Activated CD4-positive, alpha-beta T cell treated with anti-CD3 and anti-CD28 coated beads for 36 hours (primary cell): ENCODE measurements around the gene TUBGCP3. TPM values are rescaled to one million over a fixed set of nuclear protein-coding genes. Genes with fewer than 3 reads are reported as not detected.
A peak's percentile ranks its signal among the peaks of the same experiment; 100 is the strongest.

ENCODE experiments used
- ATAC-seq: fragments of 200-7000 bp; cut with Tn5 transposase; one replicate; pipeline ENCODE4 v1.10.0; 2021; ENCODE audit warnings: mild to moderate bottlenecking, moderate library complexity
- CTCF ChIA-PET: fragments of 350-600 bp; sonication (Branson Sonifier 250); formaldehyde crosslinking; loops from one replicate; lab custom pipeline; 2021; ENCODE audit warnings: antibody characterized with exemption; lab: Charles Lee
- POLR2A ChIA-PET: fragments of 350-600 bp; sonication (Branson Sonifier 250); formaldehyde crosslinking; loops from one replicate; lab custom pipeline; 2021; ENCODE audit warnings: antibody characterized with exemption, inconsistent platforms; lab: Charles Lee
- DNase-seq: peaks from one replicate; pipeline ENCODE4 v3.0.0-alpha.2; 2020
- H3K27ac Mint-ChIP-seq: one replicate; pipeline ENCODE4 v1.8.0; 2021; ENCODE audit warnings: mixed read lengths
- H3K27me3 Mint-ChIP-seq: one replicate; pipeline ENCODE4 v1.8.0; 2021; ENCODE audit warnings: mixed read lengths
- H3K36me3 Mint-ChIP-seq: one replicate; pipeline ENCODE4 v1.8.0; 2021; ENCODE audit warnings: low read depth, mixed read lengths
- H3K4me1 Mint-ChIP-seq: one replicate; pipeline ENCODE4 v1.8.0; 2021; ENCODE audit warnings: mixed read lengths
- H3K4me3 Mint-ChIP-seq: one replicate; pipeline ENCODE4 v1.8.0; 2021; ENCODE audit warnings: mild to moderate bottlenecking, moderate library complexity, mixed read lengths
- H3K9me3 Mint-ChIP-seq: one replicate; pipeline ENCODE4 v1.8.0; 2021; ENCODE audit warnings: low read depth, mixed read lengths
- intact Hi-C, 2 experiments: fragments of 100-400 bp; cut with DNase I in 1 of 2; cut with micrococcal nuclease in 1 of 2; formaldehyde crosslinking; loops; one replicate each; pipeline versions ENCODE4 v1.14.2 to v1.15.1; 2022 to 2024; cut with DNase I, micrococcal nuclease
- total RNA-seq, 2 experiments: library from RNA; stranded (reverse); gene quantifications; one replicate each; pipeline ENCODE4 v1.2.3, GENCODE V29; 2021

Gene TUBGCP3
- total RNA-seq, 2 experiments from 2014 or later, result 57.2 to 60.5 TPM

DNA sequence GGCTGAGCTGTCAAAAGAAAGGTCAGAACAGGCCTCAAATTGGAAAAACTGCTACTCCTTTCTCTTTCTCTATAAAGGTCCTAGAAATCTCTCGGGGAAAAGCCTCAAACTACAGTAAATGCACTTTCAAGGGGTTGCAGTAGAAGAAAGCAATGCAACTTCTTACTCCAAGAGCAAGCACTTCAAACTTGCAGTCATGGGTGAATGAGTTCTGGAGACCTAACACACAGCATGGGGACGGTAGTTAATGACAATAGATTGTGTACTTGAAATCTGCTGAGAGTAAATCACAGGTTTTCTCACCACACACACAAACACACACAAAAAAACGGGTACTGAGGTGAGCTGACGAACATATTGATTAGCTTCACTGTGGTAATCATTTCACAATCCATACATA, 11.8 kb downstream of the TUBGCP3 start:
- Mint-ChIP-seq H3K4me3 (no peak overlapping the region), H3K27me3 (no peaks in the 10 kb centered on the region), H3K4me1 (peaks cover 53% of the 10 kb centered on the region), H3K36me3 (peaks cover 15% of the 10 kb centered on the region), H3K27ac (no peak overlapping the region), H3K9me3 (peaks cover 4% of the 10 kb centered on the region)
- intact Hi-C loops, result no loop called here
- no peak for DNase-seq
- ATAC-seq, result no peak
- POLR2A ChIA-PET, result no interaction called here
- CTCF ChIA-PET, result interaction anchor here (0.6 to 1.7 kb wide), 6 partner anchors 8 to 349 kb away, joined by 3 to 5 read pairs (median 3); no protein-coding TSS in a partner anchor

DNA sequence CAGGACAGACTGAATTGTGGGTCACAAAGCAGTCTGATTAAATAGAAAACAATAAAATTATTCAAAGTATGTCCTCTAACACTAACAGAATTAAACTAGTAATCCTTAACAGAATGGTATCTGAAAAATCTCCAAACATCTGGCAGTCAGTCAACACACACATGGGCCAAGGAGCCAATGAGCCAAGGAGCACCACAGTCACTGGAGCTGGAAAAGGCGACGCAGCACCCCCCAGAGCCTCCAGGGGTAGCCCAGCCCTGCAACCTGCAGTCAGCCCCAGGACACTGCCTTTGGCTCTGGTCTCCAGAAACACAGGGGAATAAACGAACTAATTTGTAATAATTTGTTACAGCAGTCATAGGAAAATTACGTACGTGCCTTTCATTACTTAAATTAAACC, 12.3 kb downstream of the TUBGCP3 start:
- ATAC-seq (no peak), DNase-seq (no peak)
- ChIA-PET CTCF (interaction anchor here (1.2 to 2.2 kb wide), 4 partner anchors 8 to 299 kb away, joined by 3 to 9 read pairs (median 4); no protein-coding TSS in a partner anchor), POLR2A (no interaction called here)
- H3K27ac Mint-ChIP-seq, result peak overlapping the region; percentile 8
- no peaks in the 10 kb centered on the region for H3K27me3 Mint-ChIP-seq
- H3K4me1 Mint-ChIP-seq, result peaks cover 57% of the 10 kb centered on the region
- peaks cover 4% of the 10 kb centered on the region for H3K9me3 Mint-ChIP-seq
- H3K36me3 Mint-ChIP-seq, result peaks cover 17% of the 10 kb centered on the region
- intact Hi-C loops, result no loop called here
- no peak overlapping the region for H3K4me3 Mint-ChIP-seq

DNA sequence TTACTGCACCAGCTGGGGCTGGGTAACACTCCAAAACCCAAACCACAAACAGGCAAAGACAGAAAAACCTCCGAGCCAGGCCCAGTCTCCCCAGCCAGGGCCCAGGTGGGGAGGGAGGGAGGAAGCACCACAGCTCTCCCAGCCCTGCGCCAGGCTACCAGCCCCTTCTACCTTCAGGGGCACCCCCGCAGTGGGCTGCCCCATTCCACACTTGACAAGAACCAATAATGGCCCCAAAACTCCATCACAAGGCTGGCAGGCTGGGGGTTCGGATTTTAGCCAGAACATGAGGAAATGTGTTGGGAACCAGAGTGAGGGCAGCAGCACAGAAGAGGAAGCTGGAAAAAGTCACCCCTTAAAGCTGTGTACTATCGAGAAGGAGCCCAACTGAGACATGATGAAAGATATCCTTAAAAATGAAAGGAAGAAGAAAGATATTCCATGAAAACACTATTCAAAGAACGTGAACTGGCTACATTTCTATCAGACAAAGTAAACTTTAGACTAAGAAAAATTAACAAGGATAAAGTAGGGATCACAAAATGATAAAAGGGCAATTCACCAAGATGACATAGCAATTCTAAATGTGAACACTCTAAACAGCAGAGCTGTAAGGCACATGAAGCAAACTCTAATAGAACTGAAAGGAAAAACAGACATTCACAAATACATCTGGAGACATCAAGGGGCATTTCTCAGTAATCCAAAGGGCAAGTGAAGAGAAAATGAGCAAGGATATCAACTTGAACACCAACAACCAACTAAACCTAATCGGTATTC, 12.9 kb downstream of the TUBGCP3 start:
- POLR2A ChIA-PET, result interaction anchor here (1.1 kb wide), 1 partner anchor 11 kb away, joined by 3 read pairs; no protein-coding TSS in a partner anchor
- H3K27ac Mint-ChIP-seq, result peak overlapping the region; percentile 8

GRCh38 chr13:112574416-112574815, 13.5 kb downstream of the TUBGCP3 start:
- H3K4me3 Mint-ChIP-seq, result no peak overlapping the region
- ChIA-PET CTCF (interaction anchor here (0.7 to 2.2 kb wide), 4 partner anchors 9 to 15 kb away, joined by 3 to 9 read pairs (median 6); no protein-coding TSS in a partner anchor), POLR2A (interaction anchor here (1.1 kb wide), 1 partner anchor 11 kb away, joined by 3 read pairs; no protein-coding TSS in a partner anchor)
- peak; percentile 74 for ATAC-seq
- H3K9me3 Mint-ChIP-seq, result peaks cover 4% of the 10 kb centered on the region
- H3K27me3 Mint-ChIP-seq, result no peaks in the 10 kb centered on the region
- peaks cover 17% of the 10 kb centered on the region for H3K36me3 Mint-ChIP-seq
- H3K4me1 Mint-ChIP-seq, result peaks cover 57% of the 10 kb centered on the region
- intact Hi-C loops, result no loop called here
- peak overlapping the region; percentile 61 for H3K27ac Mint-ChIP-seq
- DNase-seq, result no peak

More for the DNA sequence above, 12.9 kb downstream of the TUBGCP3 start:
- ATAC-seq (peak; percentile 42), DNase-seq (no peak)
- CTCF ChIA-PET, result interaction anchor here (1.3 to 2.2 kb wide), 4 partner anchors 9 to 300 kb away, joined by 4 to 9 read pairs (median 6); no protein-coding TSS in a partner anchor
- Mint-ChIP-seq H3K36me3 (peaks cover 17% of the 10 kb centered on the region), H3K9me3 (peaks cover 4% of the 10 kb centered on the region), H3K4me1 (peaks cover 57% of the 10 kb centered on the region), H3K27me3 (no peaks in the 10 kb centered on the region), H3K4me3 (no peak overlapping the region)
- intact Hi-C loops, result no loop called here

- Mint-ChIP-seq H3K27ac (no peak overlapping the region), H3K4me1 (peaks cover 54% of the 10 kb centered on the region), H3K9me3 (peaks cover 4% of the 10 kb centered on the region), H3K27me3 (no peaks in the 10 kb centered on the region), H3K36me3 (peaks cover 20% of the 10 kb centered on the region), H3K4me3 (no peak overlapping the region)
- DNase-seq (no peak), ATAC-seq (no peak)
- ChIA-PET CTCF (interaction anchor here (0.7 to 2.2 kb wide), 4 partner anchors 10 to 15 kb away, joined by 3 to 9 read pairs (median 6); no protein-coding TSS in a partner anchor), POLR2A (interaction anchor here (1.1 kb wide), 1 partner anchor 12 kb away, joined by 3 read pairs; no protein-coding TSS in a partner anchor)
- intact Hi-C loops, result no loop called here
Measured at GRCh38 chr13:112573710-112574109, 14.2 kb downstream of the TUBGCP3 start.

- CTCF ChIA-PET, result interaction anchor here (0.6 to 1.6 kb wide), 3 partner anchors 10 to 302 kb away, joined by 3 read pairs; no protein-coding TSS in a partner anchor
- H3K27me3 Mint-ChIP-seq, result no peaks in the 10 kb centered on the region
- peaks cover 52% of the 10 kb centered on the region for H3K4me1 Mint-ChIP-seq
- DNase-seq (no peak), ATAC-seq (no peak)
- POLR2A ChIA-PET, result no interaction called here
- H3K4me3 Mint-ChIP-seq, result no peak overlapping the region
- peaks cover 22% of the 10 kb centered on the region for H3K36me3 Mint-ChIP-seq
- no peak overlapping the region for H3K27ac Mint-ChIP-seq
- H3K9me3 Mint-ChIP-seq, result peaks cover 4% of the 10 kb centered on the region
- intact Hi-C loops, result no loop called here
Measured at GRCh38 chr13:112572366-112572765, 15.6 kb downstream of the TUBGCP3 start.

DNA sequence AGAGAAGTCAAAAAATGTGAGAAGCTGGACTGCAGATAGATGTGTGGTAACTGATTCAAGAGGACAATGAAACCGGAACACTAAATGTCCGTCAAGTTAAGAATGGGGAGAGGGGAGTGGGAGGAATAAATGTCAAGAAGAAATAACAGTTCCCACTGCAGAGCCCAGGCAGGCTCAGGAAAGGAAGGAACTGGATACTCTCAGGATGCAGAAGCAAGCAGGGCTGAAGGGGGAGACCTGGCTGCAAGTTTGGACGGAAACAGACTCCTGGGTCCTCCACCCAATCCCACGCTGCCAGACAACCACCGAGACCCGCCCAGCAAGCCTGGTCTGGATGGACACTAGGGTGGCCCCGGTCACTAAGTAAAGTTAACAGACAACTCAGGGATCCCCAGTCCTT, 18.1 kb downstream of the TUBGCP3 start:
- no peak for ATAC-seq
- Mint-ChIP-seq H3K4me3 (no peak overlapping the region), H3K27me3 (no peaks in the 10 kb centered on the region), H3K36me3 (peaks cover 27% of the 10 kb centered on the region), H3K27ac (peak overlapping the region; percentile 1), H3K9me3 (no peaks in the 10 kb centered on the region), H3K4me1 (peaks cover 32% of the 10 kb centered on the region)
- intact Hi-C loops, result no loop called here
- ChIA-PET POLR2A (no interaction called here), CTCF (interaction anchor here (0.7 kb wide), 1 partner anchor 12 kb away, joined by 3 read pairs; no protein-coding TSS in a partner anchor)
- DNase-seq, result no peak

- Mint-ChIP-seq H3K27me3 (no peaks in the 10 kb centered on the region), H3K36me3 (peaks cover 40% of the 10 kb centered on the region), H3K27ac (no peak overlapping the region), H3K4me3 (no peak overlapping the region), H3K4me1 (peaks cover 16% of the 10 kb centered on the region), H3K9me3 (no peaks in the 10 kb centered on the region)
- no peak for ATAC-seq
- ChIA-PET CTCF (no interaction called here), POLR2A (no interaction called here)
- no peak for DNase-seq
- intact Hi-C loops, result no loop called here
Measured at GRCh38 chr13:112567161-112567862, 20.6 kb downstream of the TUBGCP3 start.

GRCh38 chr13:112562786-112563383, 25.1 kb downstream of the TUBGCP3 start:
- H3K9me3 Mint-ChIP-seq, result no peaks in the 10 kb centered on the region
- no peak for DNase-seq
- peaks cover 9% of the 10 kb centered on the region for H3K4me1 Mint-ChIP-seq
- POLR2A ChIA-PET, result no interaction called here
- no peak for ATAC-seq
- H3K36me3 Mint-ChIP-seq, result peaks cover 40% of the 10 kb centered on the region
- CTCF ChIA-PET, result interaction anchor here (1.3 kb wide), 1 partner anchor 9 kb away, joined by 3 read pairs; no protein-coding TSS in a partner anchor
- H3K27ac Mint-ChIP-seq, result no peak overlapping the region
- no peak overlapping the region for H3K4me3 Mint-ChIP-seq
- H3K27me3 Mint-ChIP-seq, result no peaks in the 10 kb centered on the region
- intact Hi-C loops, result no loop called here

GRCh38 chr13:112562254-112562653, 25.7 kb downstream of the TUBGCP3 start:
- CTCF ChIA-PET, result interaction anchor here (1.3 kb wide), 1 partner anchor 9 kb away, joined by 3 read pairs; no protein-coding TSS in a partner anchor
- Mint-ChIP-seq H3K9me3 (no peaks in the 10 kb centered on the region), H3K4me1 (peaks cover 7% of the 10 kb centered on the region), H3K36me3 (peaks cover 42% of the 10 kb centered on the region), H3K27ac (no peak overlapping the region), H3K4me3 (no peak overlapping the region), H3K27me3 (no peaks in the 10 kb centered on the region)
- DNase-seq, result no peak
- POLR2A ChIA-PET, result no interaction called here
- intact Hi-C loops, result no loop called here
- no peak for ATAC-seq

DNA sequence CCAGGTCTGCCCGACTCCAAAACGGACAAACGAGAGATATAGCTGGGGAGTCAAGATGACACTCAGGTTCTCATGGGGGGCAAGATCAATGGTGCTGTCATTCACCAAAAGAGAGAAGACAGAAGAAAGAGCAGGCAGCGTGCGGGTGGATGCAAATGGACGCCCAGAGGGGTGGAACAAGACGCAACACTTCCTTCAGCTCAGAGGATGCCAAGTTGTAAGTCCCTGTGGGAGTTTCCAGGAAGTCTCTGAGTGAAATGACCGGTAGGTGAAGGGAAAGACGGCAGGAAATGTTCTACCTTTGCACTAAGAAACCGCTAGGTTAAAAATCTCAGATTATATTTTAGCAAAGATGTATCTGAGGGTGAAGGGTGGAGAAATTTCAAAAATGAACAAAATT, 26.5 kb downstream of the TUBGCP3 start:
- Mint-ChIP-seq H3K4me1 (peaks cover 6% of the 10 kb centered on the region), H3K9me3 (no peaks in the 10 kb centered on the region), H3K36me3 (peaks cover 39% of the 10 kb centered on the region), H3K4me3 (no peak overlapping the region), H3K27ac (no peak overlapping the region), H3K27me3 (no peaks in the 10 kb centered on the region)
- DNase-seq (no peak), ATAC-seq (no peak)
- intact Hi-C loops, result no loop called here
- ChIA-PET POLR2A (no interaction called here), CTCF (no interaction called here)
